Measurements from ENCODE around the gene LMOD1.
"Not testable (repeated sequence)": the region's sequence is repeated elsewhere in the genome, so short reads cannot be mapped to it uniquely, and the experiment has no call there.

The LMOD1 gene

DNA sequence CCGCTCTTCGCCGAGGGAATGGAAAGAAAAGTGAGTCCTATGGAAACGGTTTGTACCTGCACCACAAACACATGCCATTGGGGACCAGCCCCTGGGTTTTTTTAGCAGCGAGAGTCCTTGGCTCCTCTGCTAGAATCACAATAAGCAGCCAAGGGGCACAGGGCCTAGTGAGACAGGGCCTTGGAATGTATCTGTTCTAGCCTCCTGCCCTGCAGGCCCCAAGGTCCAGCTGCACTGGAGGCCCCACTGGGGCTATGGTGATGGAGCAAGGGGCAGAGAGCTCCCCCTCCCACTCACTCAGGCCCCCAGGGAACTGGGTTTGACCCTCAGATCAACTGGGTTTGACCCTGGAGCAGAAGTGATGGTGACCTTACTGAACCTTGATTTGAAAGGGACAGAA is 43.2 kb downstream of the LMOD1 start:
- TF ChIP-seq, protein P1, sequence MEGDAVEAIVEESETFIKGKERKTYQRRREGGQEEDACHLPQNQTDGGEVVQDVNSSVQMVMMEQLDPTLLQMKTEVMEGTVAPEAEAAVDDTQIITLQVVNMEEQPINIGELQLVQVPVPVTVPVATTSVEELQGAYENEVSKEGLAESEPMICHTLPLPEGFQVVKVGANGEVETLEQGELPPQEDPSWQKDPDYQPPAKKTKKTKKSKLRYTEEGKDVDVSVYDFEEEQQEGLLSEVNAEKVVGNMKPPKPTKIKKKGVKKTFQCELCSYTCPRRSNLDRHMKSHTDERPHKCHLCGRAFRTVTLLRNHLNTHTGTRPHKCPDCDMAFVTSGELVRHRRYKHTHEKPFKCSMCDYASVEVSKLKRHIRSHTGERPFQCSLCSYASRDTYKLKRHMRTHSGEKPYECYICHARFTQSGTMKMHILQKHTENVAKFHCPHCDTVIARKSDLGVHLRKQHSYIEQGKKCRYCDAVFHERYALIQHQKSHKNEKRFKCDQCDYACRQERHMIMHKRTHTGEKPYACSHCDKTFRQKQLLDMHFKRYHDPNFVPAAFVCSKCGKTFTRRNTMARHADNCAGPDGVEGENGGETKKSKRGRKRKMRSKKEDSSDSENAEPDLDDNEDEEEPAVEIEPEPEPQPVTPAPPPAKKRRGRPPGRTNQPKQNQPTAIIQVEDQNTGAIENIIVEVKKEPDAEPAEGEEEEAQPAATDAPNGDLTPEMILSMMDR (IDR thresholded peaks at IDR 0.05; ENCODE audit: unreplicated experiment in 3 of 3), result no peak
- Mint-ChIP-seq H3K9me3 (no peaks in the 10 kb centered on the region), H3K27me3 (ENCODE audit: low read depth) (peaks cover 8% of the 10 kb centered on the region)

DNA sequence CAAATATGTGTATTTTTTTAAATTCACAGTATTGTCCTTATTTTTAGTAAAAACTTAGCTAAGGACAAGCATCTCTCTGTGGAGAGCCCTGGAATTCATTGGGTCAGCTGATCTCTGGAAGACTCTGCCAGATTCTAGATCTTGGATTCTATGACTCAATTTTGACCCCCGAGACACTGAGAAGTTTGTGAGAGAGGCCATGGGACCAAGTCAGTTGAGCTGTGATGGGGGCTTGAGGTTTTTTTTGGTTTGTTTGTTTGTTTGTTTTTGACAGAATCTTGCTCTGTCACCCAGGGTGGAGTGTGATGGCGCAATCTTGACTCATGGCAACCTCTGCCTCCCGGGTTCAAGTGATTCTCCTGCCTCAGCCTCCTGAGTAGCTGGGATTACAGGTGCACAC is 44.1 kb downstream of the LMOD1 start:
- Mint-ChIP-seq H3K4me3 (no peak overlapping the region), H3K27me3 (ENCODE audit: low read depth) (peaks cover 6% of the 10 kb centered on the region), H3K36me3 (ENCODE audit: low read depth) (peaks cover 12% of the 10 kb centered on the region), H3K27ac (peak overlapping the region in 2 of 3 experiments; percentile 61 to 96), H3K4me1 (peaks cover 24% of the 10 kb centered on the region), H3K9me3 (no peaks in the 10 kb centered on the region)
- TF ChIP-seq, protein P1 (IDR thresholded peaks at IDR 0.05; ENCODE audit: unreplicated experiment in 3 of 3), result no peak

More for the DNA sequence above, 43.2 kb downstream of the LMOD1 start:
- H3K27ac Mint-ChIP-seq, result peak overlapping the region in 2 of 3 experiments; percentile 45 to 96
- no peak overlapping the region for H3K4me3 Mint-ChIP-seq
- peaks cover 29% of the 10 kb centered on the region for H3K4me1 Mint-ChIP-seq
- peaks cover 12% of the 10 kb centered on the region for H3K36me3 Mint-ChIP-seq (ENCODE audit: low read depth)

DNA sequence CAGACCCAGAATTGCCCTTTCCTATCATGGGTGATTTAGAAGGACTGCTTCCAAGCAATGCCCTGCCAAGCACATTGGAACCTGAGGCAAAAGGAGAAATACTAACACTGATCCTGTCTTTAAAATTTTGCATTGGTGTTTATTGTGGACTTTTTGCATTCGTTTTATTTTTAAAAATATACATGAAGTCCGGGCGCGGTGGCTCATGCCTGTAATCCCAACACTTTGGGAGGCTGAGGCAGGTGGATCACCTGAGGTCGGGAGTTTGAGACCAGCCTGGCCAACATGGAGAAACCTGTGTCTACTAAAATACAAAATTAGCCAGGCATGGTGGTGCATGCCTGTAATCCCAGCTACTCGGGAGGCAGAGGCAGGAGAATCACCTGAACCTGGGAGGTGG is 45.3 kb downstream of the LMOD1 start:
- not testable (repeated sequence) for H3K4me3 Mint-ChIP-seq; H3K9me3 Mint-ChIP-seq; H3K27me3 Mint-ChIP-seq (ENCODE audit: low read depth); H3K27ac Mint-ChIP-seq
- Mint-ChIP-seq H3K36me3 (ENCODE audit: low read depth) (peaks cover 12% of the 10 kb centered on the region), H3K4me1 (peaks cover 20% of the 10 kb centered on the region)

DNA sequence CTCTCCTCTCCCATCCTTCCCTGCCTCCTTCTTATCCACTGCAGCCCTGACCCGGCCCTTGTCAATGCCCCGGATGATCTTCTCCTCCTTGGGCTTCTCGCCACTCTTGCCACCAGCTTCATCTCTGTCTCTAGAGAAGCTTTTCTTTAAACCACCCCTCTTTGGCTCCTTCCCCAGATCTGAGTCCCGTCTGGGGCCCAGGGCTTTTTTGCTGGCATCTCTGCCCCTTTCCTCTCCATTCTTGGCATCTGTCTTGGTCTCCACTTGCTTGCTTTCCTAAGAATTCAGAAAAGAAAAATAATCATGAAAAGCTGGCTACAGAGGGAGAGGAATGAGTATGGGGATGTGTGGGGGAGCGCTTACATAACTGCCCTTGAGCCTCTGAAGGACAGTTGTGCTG is 45.9 kb downstream of the LMOD1 start:
- Mint-ChIP-seq H3K4me3 (no peak overlapping the region), H3K9me3 (no peaks in the 10 kb centered on the region)
- TF ChIP-seq, protein P1 (IDR thresholded peaks at IDR 0.05; ENCODE audit: unreplicated experiment in 3 of 3), result no peak

DNA sequence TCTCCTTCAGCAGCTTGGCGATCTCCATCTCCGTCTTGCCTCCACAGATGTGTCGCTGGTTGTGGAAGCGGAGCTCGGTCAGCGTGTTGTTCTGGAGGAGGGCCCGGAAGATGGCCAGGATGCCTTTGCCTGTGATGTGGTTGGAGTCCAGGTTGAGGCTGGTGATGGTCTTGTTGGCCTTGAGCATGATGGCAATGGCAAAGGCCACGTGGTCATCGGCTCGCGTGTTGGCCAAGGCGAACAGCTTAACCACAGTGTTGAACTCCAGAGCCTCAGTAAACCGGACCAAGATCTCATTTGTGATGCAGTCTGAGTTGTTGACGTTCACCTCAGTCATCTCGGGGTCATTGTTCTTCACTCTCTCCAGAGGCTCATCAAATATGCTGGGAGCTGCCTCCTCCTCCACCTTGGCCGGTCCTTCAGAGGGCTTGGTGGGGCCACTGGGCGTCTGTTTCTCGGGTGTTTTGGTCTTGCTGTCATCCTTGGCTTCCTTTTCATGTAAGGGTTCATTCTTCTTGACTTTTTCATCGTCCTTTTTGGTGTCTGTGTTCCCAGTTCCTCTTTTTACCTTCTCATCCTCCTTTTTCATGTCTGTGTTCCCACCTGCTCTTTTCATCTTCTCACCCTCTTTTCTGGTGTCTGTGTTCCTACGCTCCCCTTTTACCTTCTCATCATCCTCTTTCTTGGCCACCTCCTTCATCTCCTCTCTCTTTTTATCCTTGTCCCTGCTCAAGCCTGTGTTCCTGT is 46.5 kb downstream of the LMOD1 start:
- peaks cover 16% of the 10 kb centered on the region for H3K4me1 Mint-ChIP-seq

More for the DNA sequence above, 45.9 kb downstream of the LMOD1 start:
- peaks cover 22% of the 10 kb centered on the region for H3K4me1 Mint-ChIP-seq
- no peak overlapping the region for H3K27ac Mint-ChIP-seq
- peaks cover 12% of the 10 kb centered on the region for H3K36me3 Mint-ChIP-seq (ENCODE audit: low read depth)
- peaks cover 5% of the 10 kb centered on the region for H3K27me3 Mint-ChIP-seq (ENCODE audit: low read depth)

DNA sequence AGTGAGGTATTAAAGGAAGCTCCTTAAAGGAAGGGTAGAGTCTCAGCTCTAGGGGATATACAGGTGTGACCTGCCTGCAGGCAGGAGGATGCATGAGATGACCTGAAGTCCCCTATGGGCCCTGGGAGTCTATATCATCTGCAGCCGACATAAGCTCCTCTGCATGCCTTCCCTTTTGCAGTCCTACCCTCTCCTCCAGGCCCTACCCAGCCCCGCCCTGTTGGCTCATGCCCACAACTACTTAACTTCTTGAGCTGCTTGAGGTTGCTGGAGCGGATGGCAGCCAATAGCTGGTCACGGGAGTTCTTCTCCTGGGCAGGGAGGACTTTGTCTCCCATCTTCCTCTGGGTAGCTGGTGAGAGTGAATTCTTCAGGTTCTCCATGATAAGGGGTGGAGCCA is 47.4 kb downstream of the LMOD1 start:
- H3K27me3 Mint-ChIP-seq (ENCODE audit: low read depth), result peaks cover 4% of the 10 kb centered on the region
- no peak overlapping the region for H3K4me3 Mint-ChIP-seq
- TF ChIP-seq, protein P1 (IDR thresholded peaks at IDR 0.05; ENCODE audit: unreplicated experiment in 3 of 3), result no peak
- H3K4me1 Mint-ChIP-seq, result peaks cover 7% of the 10 kb centered on the region
- H3K9me3 Mint-ChIP-seq, result no peaks in the 10 kb centered on the region
- no peak overlapping the region for H3K27ac Mint-ChIP-seq
- H3K36me3 Mint-ChIP-seq (ENCODE audit: low read depth), result peaks cover 12% of the 10 kb centered on the region

More for the DNA sequence above, 46.5 kb downstream of the LMOD1 start:
- no peaks in the 10 kb centered on the region for H3K9me3 Mint-ChIP-seq
- peaks cover 12% of the 10 kb centered on the region for H3K36me3 Mint-ChIP-seq (ENCODE audit: low read depth)
- H3K27me3 Mint-ChIP-seq (ENCODE audit: low read depth), result peaks cover 4% of the 10 kb centered on the region
- H3K4me3 Mint-ChIP-seq, result no peak overlapping the region
- TF ChIP-seq, protein P1 (IDR thresholded peaks at IDR 0.05; ENCODE audit: unreplicated experiment in 3 of 3), result no peak
- no peak overlapping the region for H3K27ac Mint-ChIP-seq
